ENCODE data around the gene CKAP5. TPM values are rescaled to one million over a fixed set of nuclear protein-coding genes. Genes with fewer than 3 reads are reported as not detected.

The CKAP5 gene
- total RNA-seq, 4 donors from 2014 or later: 29.3 to 36.2 (median 31.3) TPM

- 71 to 74% methylated on average over 12 of the region's 12 CpGs for WGBS, 2 donors
- DNase-seq (ENCODE audit: low spot score in 2 of 2): peak in 1 of 2 donors; percentile 57
- intact Hi-C loops (cut with DNase I; ENCODE audit: low total_unique reads): no loop called here
- TF ChIP-seq POLR2A (IDR thresholded peaks at IDR 0.05): no peak
- no peak for TF ChIP-seq CTCF (IDR thresholded peaks at IDR 0.05)
- no peak overlapping the region for H3K4me3 ChIP-seq (ENCODE audit: low read depth, poor library complexity, severe bottlenecking)
Observed at GRCh38 chr11:46741600-46742484, 104.2 kb downstream of the CKAP5 start.

GRCh38 chr11:46738887-46739286 is 107.2 kb downstream of the CKAP5 start:
- H3K4me3 ChIP-seq (ENCODE audit: low read depth, poor library complexity, severe bottlenecking): no peak overlapping the region
- WGBS, 2 donors: 74 to 76% methylated on average over 6 of the region's 6 CpGs
- intact Hi-C loops (cut with DNase I; ENCODE audit: low total_unique reads): no loop called here
- TF ChIP-seq POLR2A (IDR thresholded peaks at IDR 0.05): no peak
- DNase-seq (ENCODE audit: low spot score in 2 of 2): peak in 1 of 2 donors; percentile 42

GRCh38 chr11:46737699-46738098 is 108.4 kb downstream of the CKAP5 start:
- peak in 1 of 2 donors; percentile 5 for DNase-seq (ENCODE audit: low spot score in 2 of 2)
- intact Hi-C loops (cut with DNase I; ENCODE audit: low total_unique reads): no loop called here
- TF ChIP-seq POLR2A (IDR thresholded peaks at IDR 0.05): no peak
- no peak for TF ChIP-seq CTCF (IDR thresholded peaks at IDR 0.05)
- H3K4me3 ChIP-seq (ENCODE audit: low read depth, poor library complexity, severe bottlenecking): no peak overlapping the region
- WGBS, 2 donors: 92 to 94% methylated on average over 11 of the region's 11 CpGs

GRCh38 chr11:46736615-46737014 is 109.5 kb downstream of the CKAP5 start:
- 65 to 71% methylated on average over 5 of the region's 5 CpGs for whole genome bisulfite sequencing, 2 donors
- H3K4me3 ChIP-seq (ENCODE audit: low read depth, poor library complexity, severe bottlenecking): no peak overlapping the region
- DNase-seq (ENCODE audit: low spot score in 2 of 2): no peak
- intact Hi-C loops (cut with DNase I; ENCODE audit: low total_unique reads): no loop called here
- TF ChIP-seq POLR2A (IDR thresholded peaks at IDR 0.05) (no peak), CTCF (IDR thresholded peaks at IDR 0.05) (no peak)

GRCh38 chr11:46736146-46736545 is 109.9 kb downstream of the CKAP5 start:
- H3K4me3 ChIP-seq (ENCODE audit: low read depth, poor library complexity, severe bottlenecking): no peak overlapping the region
- DNase-seq (ENCODE audit: low spot score in 2 of 2): peak in 1 of 2 donors; percentile 81
- TF ChIP-seq CTCF (IDR thresholded peaks at IDR 0.05) (no peak), POLR2A (IDR thresholded peaks at IDR 0.05) (no peak)
- intact Hi-C loops (cut with DNase I; ENCODE audit: low total_unique reads): no loop called here
- 91 to 92% methylated on average over 7 of the region's 7 CpGs for WGBS, 2 donors

- WGBS, 2 donors: 92 to 94% methylated on average over 1 of the region's 1 CpG
- TF ChIP-seq POLR2A (IDR thresholded peaks at IDR 0.05): no peak
- intact Hi-C loops (cut with DNase I; ENCODE audit: low total_unique reads): no loop called here
- no peak for DNase-seq (ENCODE audit: low spot score in 2 of 2)
- no peak overlapping the region for H3K4me3 ChIP-seq (ENCODE audit: low read depth, poor library complexity, severe bottlenecking)
Observed at GRCh38 chr11:46733234-46733633, 112.8 kb downstream of the CKAP5 start.

All from lower leg skin (tissue), 4 donors.